GM23338 (cell line): Measurements from ENCODE around the gene CDYL. TPM values are rescaled to one million over a fixed set of nuclear protein-coding genes. Genes with fewer than 3 reads are reported as not detected.

Experiments used
- ATAC-seq: fragments of 200-7000 bp; cut with Tn5 transposase; 3 replicates; pipeline ENCODE4 v1.9.1; 2020
- DNase-seq: peaks from one replicate; pipeline ENCODE4 v3.0.0-alpha.2; 2015; ENCODE audit warnings: low spot score
- H2AFZ ChIP-seq: fragments of 200-600 bp; sonication (generic); 2 replicates; pipeline ENCODE4 v1.8.0; 2016; ENCODE audit warnings: antibody characterized with exemption, mild to moderate bottlenecking, moderate library complexity
- H3F3A ChIP-seq: fragments of 200-600 bp; sonication (generic); replicated peaks from 2 replicates; pipeline ENCODE4 v1.8.0; 2017; ENCODE audit warnings: antibody characterized with exemption, mixed run types, low read depth
- H3K27ac ChIP-seq: fragments of 200-600 bp; sonication (generic); 2 replicates; pipeline ENCODE4 v1.6.1; 2016; ENCODE audit warnings: low read depth
- H3K27me3 ChIP-seq: fragments of 200-600 bp; sonication (generic); 2 replicates; pipeline ENCODE4 v1.8.0; 2016; ENCODE audit warnings: mild to moderate bottlenecking, mixed run types, moderate library complexity; ENCODE audit not compliant: insufficient read depth
- H3K36me3 ChIP-seq: fragments of 200-600 bp; sonication (generic); 2 replicates; pipeline ENCODE4 v1.8.0; 2016; ENCODE audit warnings: mild to moderate bottlenecking; ENCODE audit not compliant: insufficient read depth
- H3K4me1 ChIP-seq: fragments of 200-600 bp; sonication (generic); 2 replicates; pipeline ENCODE4 v1.8.0; 2016; ENCODE audit warnings: mild to moderate bottlenecking, moderate library complexity; ENCODE audit not compliant: insufficient read depth
- H3K4me2 ChIP-seq: fragments of 200-600 bp; sonication (generic); 2 replicates; pipeline ENCODE4 v1.7.1; 2017; ENCODE audit warnings: mixed run types
- H3K4me3 ChIP-seq: fragments of 200-600 bp; sonication (generic); 2 replicates; pipeline ENCODE4 v1.6.1; 2016; ENCODE audit warnings: mixed run types
- H3K79me2 ChIP-seq: fragments of 200-600 bp; sonication (generic); replicated peaks from 2 replicates; pipeline ENCODE4 v1.8.0; 2017; ENCODE audit warnings: mild to moderate bottlenecking; ENCODE audit not compliant: insufficient read depth
- H3K9me2 ChIP-seq: fragments of 200-600 bp; sonication (generic); 2 replicates; pipeline ENCODE4 v1.8.0; 2017; ENCODE audit not compliant: insufficient read depth
- H4K20me1 ChIP-seq: fragments of 200-600 bp; sonication (generic); replicated peaks from 2 replicates; pipeline ENCODE4 v1.8.0; 2017; ENCODE audit warnings: mild to moderate bottlenecking; ENCODE audit not compliant: insufficient read depth
- H3K27ac Mint-ChIP-seq: 2 replicates; pipeline ENCODE4 v1.8.0; 2020; ENCODE audit warnings: inconsistent platforms, mild to moderate bottlenecking, moderate library complexity, mixed read lengths
- H3K27me3 Mint-ChIP-seq: 3 replicates; pipeline ENCODE4 v1.8.0; 2022; ENCODE audit warnings: low read depth, mild to moderate bottlenecking, moderate library complexity, mixed read lengths, inconsistent platforms; ENCODE audit not compliant: insufficient read depth, poor library complexity
- H3K36me3 Mint-ChIP-seq: 3 replicates; pipeline ENCODE4 v1.8.0; 2021; ENCODE audit warnings: low read depth, mild to moderate bottlenecking, inconsistent platforms, moderate library complexity, mixed read lengths
- H3K4me1 Mint-ChIP-seq: 3 replicates; pipeline ENCODE4 v1.8.0; 2020; ENCODE audit warnings: mild to moderate bottlenecking, inconsistent platforms, mixed read lengths
- H3K4me3 Mint-ChIP-seq: 3 replicates; pipeline ENCODE4 v1.8.0; 2021; ENCODE audit warnings: moderate library complexity, mild to moderate bottlenecking, inconsistent platforms, mixed read lengths
- H3K9me3 Mint-ChIP-seq: 3 replicates; pipeline ENCODE4 v1.8.0; 2020; ENCODE audit warnings: moderate library complexity, mild to moderate bottlenecking, inconsistent platforms, mixed read lengths
- CREB1 ChIP-seq: fragments of 250-450 bp; sonication (Bioruptor Pico); IDR thresholded peaks from 2 replicates; pipeline ENCODE4 v1.5.0; 2020; ENCODE audit warnings: low read depth, mild to moderate bottlenecking, moderate library complexity
- JUNB ChIP-seq: IDR thresholded peaks from one replicate; pipeline ENCODE4 v1.6.1; 2016; ENCODE audit warnings: antibody characterized with exemption; ENCODE audit not compliant: unreplicated experiment
- polyA plus RNA-seq: library from polyadenylated mRNA; unstranded; fragments of >200 nt; fragmentation: Nextera tagmentation; extraction: Ambion mirVana; gene quantifications from 2 replicates; pipeline ENCODE4 v1.2.1, GENCODE V29; 2016
- total RNA-seq: library from RNA; depleted of rRNA; stranded (reverse); fragments of >200 nt; shearing (Covaris generic); gene quantifications from 2 replicates; pipeline ENCODE4 v1.2.3, GENCODE V29; 2014
- TF ChIP-seq, protein P1 (sequence below): fragments of 250-450 bp; sonication (Bioruptor Pico); IDR thresholded peaks from 2 replicates; pipeline ENCODE4 v1.5.0; 2020; ENCODE audit warnings: mild to moderate bottlenecking, moderate library complexity
- TF ChIP-seq, protein P2 (sequence below): IDR thresholded peaks from 2 replicates; pipeline ENCODE4 v1.6.1; 2016; ENCODE audit warnings: antibody characterized with exemption
- TF ChIP-seq, protein P3 (sequence below): IDR thresholded peaks from one replicate; pipeline ENCODE4 v1.6.1; 2018; ENCODE audit warnings: antibody characterized with exemption; ENCODE audit not compliant: unreplicated experiment
- TF ChIP-seq, protein P4 (sequence below), 2 experiments: fragments of 200-600 bp in 1 of 2; sonication (generic) in 1 of 2; conservative IDR thresholded peaks; 2 replicates each; pipeline versions ENCODE4 v1.5.1 to v1.6.1; 2016 to 2017; ENCODE audit warnings: antibody characterized with exemption in 2 of 2, low read depth in 2 of 2, mild to moderate bottlenecking in 2 of 2, moderate library complexity in 1 of 2

Gene CDYL
- total and polyA plus RNA-seq, 2 experiments from 2014 or later = 67.2 to 128 TPM

DNA sequence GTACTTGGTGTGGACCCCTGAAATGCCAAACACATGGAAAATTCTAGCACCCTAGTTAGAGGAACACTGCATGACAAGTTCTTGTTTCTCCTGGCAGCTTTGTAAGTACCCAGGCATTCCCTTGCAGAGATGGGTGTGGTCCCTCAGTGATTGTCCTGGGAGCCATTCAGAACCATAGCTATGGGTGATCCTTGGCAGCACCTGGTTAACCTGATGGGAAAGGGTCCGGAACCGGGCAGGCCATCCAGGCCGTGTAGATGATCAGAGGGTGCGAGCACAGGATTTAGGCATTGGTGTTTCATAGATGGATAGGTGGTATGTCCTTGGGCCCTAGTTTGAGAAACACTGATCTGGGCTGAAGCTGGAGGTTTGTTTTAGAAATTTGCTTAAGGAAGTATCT, 131.9 kb downstream of the CDYL start (continued):
- TF ChIP-seq, protein P1, sequence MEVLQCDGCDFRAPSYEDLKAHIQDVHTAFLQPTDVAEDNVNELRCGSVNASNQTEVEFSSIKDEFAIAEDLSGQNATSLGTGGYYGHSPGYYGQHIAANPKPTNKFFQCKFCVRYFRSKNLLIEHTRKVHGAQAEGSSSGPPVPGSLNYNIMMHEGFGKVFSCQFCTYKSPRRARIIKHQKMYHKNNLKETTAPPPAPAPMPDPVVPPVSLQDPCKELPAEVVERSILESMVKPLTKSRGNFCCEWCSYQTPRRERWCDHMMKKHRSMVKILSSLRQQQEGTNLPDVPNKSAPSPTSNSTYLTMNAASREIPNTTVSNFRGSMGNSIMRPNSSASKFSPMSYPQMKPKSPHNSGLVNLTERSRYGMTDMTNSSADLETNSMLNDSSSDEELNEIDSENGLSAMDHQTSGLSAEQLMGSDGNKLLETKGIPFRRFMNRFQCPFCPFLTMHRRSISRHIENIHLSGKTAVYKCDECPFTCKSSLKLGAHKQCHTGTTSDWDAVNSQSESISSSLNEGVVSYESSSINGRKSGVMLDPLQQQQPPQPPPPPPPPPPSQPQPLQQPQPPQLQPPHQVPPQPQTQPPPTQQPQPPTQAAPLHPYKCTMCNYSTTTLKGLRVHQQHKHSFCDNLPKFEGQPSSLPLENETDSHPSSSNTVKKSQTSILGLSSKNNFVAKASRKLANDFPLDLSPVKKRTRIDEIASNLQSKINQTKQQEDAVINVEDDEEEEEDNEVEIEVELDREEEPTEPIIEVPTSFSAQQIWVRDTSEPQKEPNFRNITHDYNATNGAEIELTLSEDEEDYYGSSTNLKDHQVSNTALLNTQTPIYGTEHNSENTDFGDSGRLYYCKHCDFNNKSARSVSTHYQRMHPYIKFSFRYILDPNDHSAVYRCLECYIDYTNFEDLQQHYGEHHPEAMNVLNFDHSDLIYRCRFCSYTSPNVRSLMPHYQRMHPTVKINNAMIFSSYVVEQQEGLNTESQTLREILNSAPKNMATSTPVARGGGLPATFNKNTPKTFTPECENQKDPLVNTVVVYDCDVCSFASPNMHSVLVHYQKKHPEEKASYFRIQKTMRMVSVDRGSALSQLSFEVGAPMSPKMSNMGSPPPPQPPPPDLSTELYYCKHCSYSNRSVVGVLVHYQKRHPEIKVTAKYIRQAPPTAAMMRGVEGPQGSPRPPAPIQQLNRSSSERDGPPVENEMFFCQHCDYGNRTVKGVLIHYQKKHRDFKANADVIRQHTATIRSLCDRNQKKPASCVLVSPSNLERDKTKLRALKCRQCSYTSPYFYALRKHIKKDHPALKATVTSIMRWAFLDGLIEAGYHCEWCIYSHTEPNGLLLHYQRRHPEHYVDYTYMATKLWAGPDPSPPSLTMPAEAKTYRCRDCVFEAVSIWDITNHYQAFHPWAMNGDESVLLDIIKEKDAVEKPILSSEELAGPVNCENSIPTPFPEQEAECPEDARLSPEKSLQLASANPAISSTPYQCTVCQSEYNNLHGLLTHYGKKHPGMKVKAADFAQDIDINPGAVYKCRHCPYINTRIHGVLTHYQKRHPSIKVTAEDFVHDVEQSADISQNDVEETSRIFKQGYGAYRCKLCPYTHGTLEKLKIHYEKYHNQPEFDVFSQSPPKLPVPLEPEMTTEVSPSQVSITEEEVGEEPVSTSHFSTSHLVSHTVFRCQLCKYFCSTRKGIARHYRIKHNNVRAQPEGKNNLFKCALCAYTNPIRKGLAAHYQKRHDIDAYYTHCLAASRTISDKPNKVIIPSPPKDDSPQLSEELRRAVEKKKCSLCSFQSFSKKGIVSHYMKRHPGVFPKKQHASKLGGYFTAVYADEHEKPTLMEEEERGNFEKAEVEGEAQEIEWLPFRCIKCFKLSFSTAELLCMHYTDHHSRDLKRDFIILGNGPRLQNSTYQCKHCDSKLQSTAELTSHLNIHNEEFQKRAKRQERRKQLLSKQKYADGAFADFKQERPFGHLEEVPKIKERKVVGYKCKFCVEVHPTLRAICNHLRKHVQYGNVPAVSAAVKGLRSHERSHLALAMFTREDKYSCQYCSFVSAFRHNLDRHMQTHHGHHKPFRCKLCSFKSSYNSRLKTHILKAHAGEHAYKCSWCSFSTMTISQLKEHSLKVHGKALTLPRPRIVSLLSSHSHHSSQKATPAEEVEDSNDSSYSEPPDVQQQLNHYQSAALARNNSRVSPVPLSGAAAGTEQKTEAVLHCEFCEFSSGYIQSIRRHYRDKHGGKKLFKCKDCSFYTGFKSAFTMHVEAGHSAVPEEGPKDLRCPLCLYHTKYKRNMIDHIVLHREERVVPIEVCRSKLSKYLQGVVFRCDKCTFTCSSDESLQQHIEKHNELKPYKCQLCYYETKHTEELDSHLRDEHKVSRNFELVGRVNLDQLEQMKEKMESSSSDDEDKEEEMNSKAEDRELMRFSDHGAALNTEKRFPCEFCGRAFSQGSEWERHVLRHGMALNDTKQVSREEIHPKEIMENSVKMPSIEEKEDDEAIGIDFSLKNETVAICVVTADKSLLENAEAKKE (CRISPR knock-in tag) = no peak
- TF ChIP-seq JUNB (no peak), CREB1 (CRISPR knock-in tag) (no peak)

DNA sequence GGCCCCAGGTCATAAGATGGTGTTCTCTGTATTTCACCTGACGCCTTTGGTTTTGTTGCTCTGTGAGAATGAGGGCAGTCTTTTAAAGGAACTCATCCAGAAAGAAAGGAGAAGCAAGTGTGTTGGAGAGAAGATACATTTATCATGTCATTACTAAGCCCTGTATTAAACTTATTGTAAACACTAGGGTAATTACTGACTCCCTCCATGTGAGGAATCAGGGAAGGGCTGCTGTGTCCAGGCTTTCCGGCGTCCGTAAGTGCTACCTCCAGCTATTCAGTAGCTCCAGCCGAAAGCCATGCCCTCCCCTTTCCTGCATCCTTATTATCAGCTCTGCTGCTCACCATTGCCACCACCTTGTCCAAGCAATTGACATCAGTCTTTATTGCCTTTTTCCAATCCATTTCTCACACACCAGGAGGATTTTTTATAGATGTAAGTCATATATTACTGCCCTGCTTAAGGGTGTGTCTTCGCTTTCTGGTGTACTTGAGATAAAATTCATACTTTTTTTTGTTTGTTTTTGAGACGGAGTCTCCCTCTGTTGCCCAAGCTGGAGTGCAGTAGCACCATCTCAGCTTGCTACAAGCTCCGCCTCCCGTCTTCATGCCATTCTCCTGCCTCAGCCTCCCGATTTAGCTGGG, 133.0 kb downstream of the CDYL start:
- Mint-ChIP-seq H3K27me3 (peaks cover 13% of the 10 kb centered on the region), H3K4me3 (no peak overlapping the region), H3K4me1 (peaks cover 72% of the 10 kb centered on the region), H3K27ac (0 out of 2 replicates have a peak overlapping the region, but pooled peaks have one; percentile 18), H3K36me3 (peaks cover 15% of the 10 kb centered on the region), H3K9me3 (no peaks in the 10 kb centered on the region; the same call in 2 of the 3 replicates)
- DNase-seq (no peak), ATAC-seq (no peak)
- Histone ChIP-seq H4K20me1 (peaks cover 68% of the 10 kb centered on the region), H3K36me3 (no peaks in the 10 kb centered on the region), H3K79me2 (peaks cover 100% of the 10 kb centered on the region), H3F3A (no peaks in the 10 kb centered on the region), H3K27ac (no peak overlapping the region), H2AFZ (no peak overlapping the region), H3K4me2 (no peak overlapping the region), H3K9me2 (no peaks in the 10 kb centered on the region), H3K4me1 (peaks cover 54% of the 10 kb centered on the region), H3K4me3 (no peak overlapping the region), H3K27me3 (no peaks in the 10 kb centered on the region)
- TF ChIP-seq, protein P2, sequence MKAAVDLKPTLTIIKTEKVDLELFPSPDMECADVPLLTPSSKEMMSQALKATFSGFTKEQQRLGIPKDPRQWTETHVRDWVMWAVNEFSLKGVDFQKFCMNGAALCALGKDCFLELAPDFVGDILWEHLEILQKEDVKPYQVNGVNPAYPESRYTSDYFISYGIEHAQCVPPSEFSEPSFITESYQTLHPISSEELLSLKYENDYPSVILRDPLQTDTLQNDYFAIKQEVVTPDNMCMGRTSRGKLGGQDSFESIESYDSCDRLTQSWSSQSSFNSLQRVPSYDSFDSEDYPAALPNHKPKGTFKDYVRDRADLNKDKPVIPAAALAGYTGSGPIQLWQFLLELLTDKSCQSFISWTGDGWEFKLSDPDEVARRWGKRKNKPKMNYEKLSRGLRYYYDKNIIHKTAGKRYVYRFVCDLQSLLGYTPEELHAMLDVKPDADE = no peak
- no peak for TF ChIP-seq CREB1 (CRISPR knock-in tag)
- TF ChIP-seq, protein P3, sequence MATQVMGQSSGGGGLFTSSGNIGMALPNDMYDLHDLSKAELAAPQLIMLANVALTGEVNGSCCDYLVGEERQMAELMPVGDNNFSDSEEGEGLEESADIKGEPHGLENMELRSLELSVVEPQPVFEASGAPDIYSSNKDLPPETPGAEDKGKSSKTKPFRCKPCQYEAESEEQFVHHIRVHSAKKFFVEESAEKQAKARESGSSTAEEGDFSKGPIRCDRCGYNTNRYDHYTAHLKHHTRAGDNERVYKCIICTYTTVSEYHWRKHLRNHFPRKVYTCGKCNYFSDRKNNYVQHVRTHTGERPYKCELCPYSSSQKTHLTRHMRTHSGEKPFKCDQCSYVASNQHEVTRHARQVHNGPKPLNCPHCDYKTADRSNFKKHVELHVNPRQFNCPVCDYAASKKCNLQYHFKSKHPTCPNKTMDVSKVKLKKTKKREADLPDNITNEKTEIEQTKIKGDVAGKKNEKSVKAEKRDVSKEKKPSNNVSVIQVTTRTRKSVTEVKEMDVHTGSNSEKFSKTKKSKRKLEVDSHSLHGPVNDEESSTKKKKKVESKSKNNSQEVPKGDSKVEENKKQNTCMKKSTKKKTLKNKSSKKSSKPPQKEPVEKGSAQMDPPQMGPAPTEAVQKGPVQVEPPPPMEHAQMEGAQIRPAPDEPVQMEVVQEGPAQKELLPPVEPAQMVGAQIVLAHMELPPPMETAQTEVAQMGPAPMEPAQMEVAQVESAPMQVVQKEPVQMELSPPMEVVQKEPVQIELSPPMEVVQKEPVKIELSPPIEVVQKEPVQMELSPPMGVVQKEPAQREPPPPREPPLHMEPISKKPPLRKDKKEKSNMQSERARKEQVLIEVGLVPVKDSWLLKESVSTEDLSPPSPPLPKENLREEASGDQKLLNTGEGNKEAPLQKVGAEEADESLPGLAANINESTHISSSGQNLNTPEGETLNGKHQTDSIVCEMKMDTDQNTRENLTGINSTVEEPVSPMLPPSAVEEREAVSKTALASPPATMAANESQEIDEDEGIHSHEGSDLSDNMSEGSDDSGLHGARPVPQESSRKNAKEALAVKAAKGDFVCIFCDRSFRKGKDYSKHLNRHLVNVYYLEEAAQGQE = no peak
- TF ChIP-seq, protein P4, sequence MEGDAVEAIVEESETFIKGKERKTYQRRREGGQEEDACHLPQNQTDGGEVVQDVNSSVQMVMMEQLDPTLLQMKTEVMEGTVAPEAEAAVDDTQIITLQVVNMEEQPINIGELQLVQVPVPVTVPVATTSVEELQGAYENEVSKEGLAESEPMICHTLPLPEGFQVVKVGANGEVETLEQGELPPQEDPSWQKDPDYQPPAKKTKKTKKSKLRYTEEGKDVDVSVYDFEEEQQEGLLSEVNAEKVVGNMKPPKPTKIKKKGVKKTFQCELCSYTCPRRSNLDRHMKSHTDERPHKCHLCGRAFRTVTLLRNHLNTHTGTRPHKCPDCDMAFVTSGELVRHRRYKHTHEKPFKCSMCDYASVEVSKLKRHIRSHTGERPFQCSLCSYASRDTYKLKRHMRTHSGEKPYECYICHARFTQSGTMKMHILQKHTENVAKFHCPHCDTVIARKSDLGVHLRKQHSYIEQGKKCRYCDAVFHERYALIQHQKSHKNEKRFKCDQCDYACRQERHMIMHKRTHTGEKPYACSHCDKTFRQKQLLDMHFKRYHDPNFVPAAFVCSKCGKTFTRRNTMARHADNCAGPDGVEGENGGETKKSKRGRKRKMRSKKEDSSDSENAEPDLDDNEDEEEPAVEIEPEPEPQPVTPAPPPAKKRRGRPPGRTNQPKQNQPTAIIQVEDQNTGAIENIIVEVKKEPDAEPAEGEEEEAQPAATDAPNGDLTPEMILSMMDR (conservative IDR thresholded peaks at IDR 0.05; ENCODE audit: low read depth in 2 of 2) = no peak
